Measurements from ENCODE around the gene TUBB6.

- TF ChIP-seq SMAD4 (CRISPR knock-in tag; IDR thresholded peaks at IDR 0.05) (no peak), PREB (CRISPR knock-in tag; IDR thresholded peaks at IDR 0.05; ENCODE audit: borderline replicate concordance) (no peak), STAT6 (CRISPR knock-in tag; conservative IDR thresholded peaks at IDR 0.05; ENCODE audit: low read depth) (no peak), CREM (CRISPR knock-in tag; IDR thresholded peaks at IDR 0.05) (no peak), JUN (CRISPR knock-in tag; IDR thresholded peaks at IDR 0.05) (no peak), CTCF (IDR thresholded peaks at IDR 0.05) (no peak), USF2 (CRISPR knock-in tag; IDR thresholded peaks at IDR 0.05) (no peak), ATF6 (CRISPR knock-in tag; IDR thresholded peaks at IDR 0.05) (no peak), PRRX2 (CRISPR knock-in tag; IDR thresholded peaks at IDR 0.05) (no peak), ARID4B (CRISPR knock-in tag; IDR thresholded peaks at IDR 0.05; ENCODE audit: borderline replicate concordance) (no peak)
Measured at GRCh38 chr18:12315490-12315889, 7.4 kb downstream of the TUBB6 start.

Data from WTC11 (cell line).